GM18517 (cell line): ENCODE data around the gene KIF21B.
A peak's percentile ranks its signal among the peaks of the same experiment; 100 is the strongest.

Experiments used
- ATAC-seq: cut with Tn5 transposase; IDR thresholded peaks from one replicate; pipeline ENCODE4 v1.9.1; 2021; ENCODE audit warnings: mild to moderate bottlenecking, moderate library complexity; ENCODE audit not compliant: unreplicated experiment

Gene KIF21B

GRCh38 chr1:201020721-201021629 is 2.5 kb downstream of the KIF21B start:
- no peak for ATAC-seq

GRCh38 chr1:201020040-201020591 is 3.4 kb downstream of the KIF21B start:
- ATAC-seq, result no peak

- peak; percentile 62 for ATAC-seq
Observed at GRCh38 chr1:201019321-201019977, 4.1 kb downstream of the KIF21B start.

GRCh38 chr1:201017828-201018163 is 5.7 kb downstream of the KIF21B start:
- ATAC-seq, result no peak

GRCh38 chr1:201016943-201017827 is 6.3 kb downstream of the KIF21B start:
- peak; percentile 35 for ATAC-seq

GRCh38 chr1:201016211-201016651 is 7.3 kb downstream of the KIF21B start:
- ATAC-seq, result no peak

GRCh38 chr1:201015551-201016091 is 7.9 kb downstream of the KIF21B start:
- no peak for ATAC-seq

GRCh38 chr1:201014816-201015200 is 8.7 kb downstream of the KIF21B start:
- no peak for ATAC-seq

GRCh38 chr1:201013991-201014815 is 9.3 kb downstream of the KIF21B start:
- no peak for ATAC-seq

GRCh38 chr1:201013031-201013485 is 10.5 kb downstream of the KIF21B start:
- ATAC-seq, result no peak

- ATAC-seq, result no peak
Observed at GRCh38 chr1:201011616-201012015, 11.9 kb downstream of the KIF21B start.

GRCh38 chr1:201009962-201010645 is 13.4 kb downstream of the KIF21B start:
- no peak for ATAC-seq

GRCh38 chr1:201008666-201009360 is 14.7 kb downstream of the KIF21B start:
- ATAC-seq, result no peak

GRCh38 chr1:201007481-201007880 is 16.0 kb downstream of the KIF21B start:
- no peak for ATAC-seq

GRCh38 chr1:201006450-201006849 is 17.1 kb downstream of the KIF21B start:
- no peak for ATAC-seq

- no peak for ATAC-seq
Observed at GRCh38 chr1:201004732-201005131, 18.8 kb downstream of the KIF21B start.

- ATAC-seq, result no peak
Observed at GRCh38 chr1:201004154-201004553, 19.4 kb downstream of the KIF21B start.

- no peak for ATAC-seq
Observed at GRCh38 chr1:201002510-201002909, 21.0 kb downstream of the KIF21B start.

GRCh38 chr1:201001962-201002361 is 21.6 kb downstream of the KIF21B start:
- ATAC-seq, result no peak
